Caki2 (cell line): ENCODE data around the gene DOCK11. TPM values are rescaled to one million over a fixed set of nuclear protein-coding genes. Genes with fewer than 3 reads are reported as not detected.

Experiments
- DNase-seq: peaks from one replicate; pipeline ENCODE4 v3.0.0-alpha.2; 2015; ENCODE audit warnings: low read depth
- in situ Hi-C: cut with HindIII; loops from 2 replicates; pipeline ENCODE4 v1.10.0; 2016; ENCODE audit warnings: low sequenced_read_pairs, low pct_unique_long_range_greater_than_20kb, mixed read lengths
- total RNA-seq: library from RNA; depleted of rRNA; stranded (reverse); fragments of >200 nt; shearing (Covaris generic); gene quantifications from 2 replicates; pipeline ENCODE4 v1.2.3, GENCODE V29; 2014; ENCODE audit warnings: low replicate concordance

The DOCK11 gene
- total RNA-seq, 1 experiment from 2014 or later: 5.5 TPM

- in situ Hi-C loops: no loop called here
- DNase-seq: no peak
These were observed 26.8 kb downstream of the DOCK11 start for GRCh38 chrX:118522230-118522926.

DNA sequence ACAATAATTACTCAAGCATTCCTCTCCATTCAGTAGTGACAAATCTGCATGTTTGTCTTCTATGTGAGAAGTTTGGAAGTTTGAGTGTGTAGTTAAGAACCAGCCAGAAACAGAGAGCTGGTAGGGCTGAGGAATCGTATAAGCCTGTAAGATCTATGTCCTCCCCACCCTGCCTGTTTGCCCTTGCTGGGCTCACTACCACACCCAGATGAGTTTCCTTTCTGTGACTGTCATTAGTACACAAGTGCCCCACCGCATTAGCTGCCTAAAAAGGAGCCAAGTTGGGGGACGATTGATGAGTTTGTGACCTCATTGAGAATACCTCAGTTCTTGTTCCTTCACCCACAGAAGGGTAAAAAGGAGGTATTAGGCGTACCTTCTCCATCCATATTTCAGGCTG is 28.3 kb downstream of the DOCK11 start:
- no peak for DNase-seq

GRCh38 chrX:118524344-118524743 is 28.7 kb downstream of the DOCK11 start:
- in situ Hi-C loops: no loop called here
- no peak for DNase-seq

More for the DNA sequence above, 28.3 kb downstream of the DOCK11 start:
- in situ Hi-C loops: no loop called here

DNA sequence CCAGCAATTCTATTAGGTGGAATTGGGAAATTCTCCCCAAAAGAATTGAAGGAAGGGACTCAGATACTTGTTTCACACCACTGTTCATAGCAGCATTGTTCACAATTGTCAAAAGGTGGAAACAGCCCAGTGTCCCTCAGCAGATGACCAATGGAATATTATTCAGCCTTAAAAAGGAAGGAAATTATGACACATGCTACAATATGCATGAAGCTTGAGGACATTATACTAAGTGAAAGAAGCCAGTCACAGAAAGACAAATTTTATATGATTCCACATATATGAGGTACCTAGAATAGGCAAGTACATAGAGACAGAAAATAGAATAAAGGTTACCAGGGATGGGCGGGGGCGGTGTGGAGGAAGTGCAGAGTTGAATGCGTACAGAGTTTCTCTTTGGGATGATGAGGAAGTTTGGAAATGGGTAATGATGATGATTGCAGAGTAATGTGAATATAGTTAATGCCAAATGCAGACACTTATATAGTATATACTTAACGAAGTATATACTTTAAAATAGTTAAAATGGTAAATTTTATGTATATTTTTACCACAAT is 29.6 kb downstream of the DOCK11 start:
- in situ Hi-C loops: no loop called here
- DNase-seq: no peak

DNA sequence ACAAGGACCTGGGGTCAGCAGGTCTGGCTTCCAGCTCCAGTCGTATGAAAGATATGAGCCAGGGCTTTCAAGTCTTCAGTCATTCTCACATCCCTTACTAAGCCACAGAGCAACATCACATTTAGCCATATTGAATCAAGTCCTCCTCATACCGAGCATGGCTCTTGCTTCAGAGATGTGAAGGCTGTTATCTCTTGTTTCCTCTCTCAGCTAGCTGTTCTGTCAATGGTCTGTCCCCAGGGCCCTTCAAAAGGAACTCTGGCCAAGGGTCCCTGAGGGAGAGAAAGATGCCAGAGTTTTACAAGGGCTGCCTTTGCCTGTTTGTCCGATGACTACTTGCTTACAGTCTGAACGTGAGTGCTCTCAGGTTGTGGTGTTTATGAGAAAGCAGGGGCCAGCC is 30.5 kb downstream of the DOCK11 start:
- in situ Hi-C loops: no loop called here
- no peak for DNase-seq

- in situ Hi-C loops: no loop called here
- no peak for DNase-seq
These were observed 32.6 kb downstream of the DOCK11 start for GRCh38 chrX:118528071-118528737.

DNA sequence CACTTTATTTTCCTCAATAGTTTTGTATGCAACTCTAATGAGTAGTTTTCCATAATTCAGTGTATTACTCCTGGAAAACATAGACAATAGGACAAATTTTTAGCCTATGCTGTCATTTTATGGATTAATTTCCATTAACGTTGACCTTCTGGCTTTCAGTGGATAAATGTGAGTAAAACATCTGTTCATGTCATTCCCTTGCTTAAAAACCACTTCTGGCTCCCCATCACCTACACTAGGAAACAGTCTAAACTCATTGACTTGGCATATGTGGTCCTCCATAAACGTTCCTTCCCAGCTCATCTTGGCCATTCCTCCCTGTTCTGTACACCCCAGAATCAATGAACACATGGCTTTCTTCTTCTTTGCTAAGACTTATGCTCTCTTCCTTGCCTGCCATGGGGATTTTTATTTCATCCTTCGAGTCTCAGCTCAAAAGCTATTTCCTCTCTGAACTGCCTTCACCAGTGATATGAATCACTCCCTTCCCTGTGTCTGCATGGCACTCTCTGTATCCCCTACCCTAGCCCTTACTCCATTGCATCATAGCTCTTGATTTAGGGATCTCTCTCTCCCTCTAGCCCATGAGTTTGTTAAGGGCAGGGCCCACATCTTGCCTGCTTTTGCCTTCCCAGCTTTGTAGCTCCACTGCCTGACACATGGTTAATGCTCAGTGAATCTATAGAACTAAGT is 34.8 kb downstream of the DOCK11 start:
- in situ Hi-C loops: no loop called here
- no peak for DNase-seq

- in situ Hi-C loops: no loop called here
- no peak for DNase-seq
These were observed 39.3 kb downstream of the DOCK11 start for GRCh38 chrX:118534716-118535493.

DNA sequence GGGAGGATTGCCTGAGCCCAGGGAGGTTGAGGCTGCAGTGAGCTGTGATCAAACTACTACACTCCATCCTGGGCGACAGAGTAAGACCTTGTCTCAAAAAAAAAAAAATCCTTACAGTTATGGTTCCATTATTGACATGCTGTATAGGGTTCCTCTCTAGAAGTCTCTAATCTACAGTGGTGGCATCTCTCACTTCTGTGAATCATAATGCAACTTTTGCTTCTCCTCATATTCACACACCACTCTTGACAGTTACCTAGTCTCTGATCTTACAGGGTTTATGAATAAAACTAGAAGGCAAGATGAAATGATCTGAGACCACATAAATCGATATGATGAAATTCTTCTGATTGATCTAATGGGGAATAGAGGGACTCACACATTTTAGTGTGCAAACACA is 40.6 kb downstream of the DOCK11 start:
- in situ Hi-C loops: no loop called here
- no peak for DNase-seq

DNA sequence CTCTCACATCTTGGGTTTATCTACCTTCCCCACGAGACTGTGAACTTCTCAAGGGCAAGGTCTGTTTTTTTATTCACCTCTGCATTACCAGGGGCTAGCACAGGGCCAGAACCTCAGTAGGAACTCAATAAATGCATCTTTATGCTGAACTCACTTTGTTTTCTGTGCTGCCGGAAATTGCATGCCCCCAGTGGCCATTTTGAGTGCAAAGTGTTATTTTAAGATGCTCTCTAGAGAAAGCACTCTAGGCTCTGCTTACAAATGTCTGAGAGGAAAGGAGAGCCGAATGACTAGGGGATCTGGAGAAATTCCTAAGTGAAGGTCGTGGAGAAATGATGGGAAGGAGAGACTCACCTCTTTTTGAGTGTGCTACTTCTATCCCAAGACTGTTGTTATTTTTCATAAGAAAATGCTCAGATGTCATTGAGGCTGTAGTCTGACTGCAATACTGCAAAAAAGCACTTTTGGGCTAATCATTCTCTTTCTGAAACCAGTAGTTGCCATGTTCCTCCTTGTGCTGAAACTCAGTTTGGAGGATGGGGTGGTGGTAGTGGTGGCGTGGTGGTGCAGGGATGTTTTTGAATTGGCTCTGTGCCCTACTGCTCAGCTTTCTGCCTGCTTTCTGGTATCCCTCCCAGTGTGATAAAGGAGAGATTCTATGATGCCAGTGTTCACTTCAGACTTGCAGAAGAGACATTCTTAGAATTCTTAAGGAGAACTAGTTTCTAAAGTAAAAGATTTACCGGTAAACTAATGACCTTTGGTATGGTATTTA is 41.3 kb downstream of the DOCK11 start:
- DNase-seq: peak; percentile 53
- in situ Hi-C loops: no loop called here

DNA sequence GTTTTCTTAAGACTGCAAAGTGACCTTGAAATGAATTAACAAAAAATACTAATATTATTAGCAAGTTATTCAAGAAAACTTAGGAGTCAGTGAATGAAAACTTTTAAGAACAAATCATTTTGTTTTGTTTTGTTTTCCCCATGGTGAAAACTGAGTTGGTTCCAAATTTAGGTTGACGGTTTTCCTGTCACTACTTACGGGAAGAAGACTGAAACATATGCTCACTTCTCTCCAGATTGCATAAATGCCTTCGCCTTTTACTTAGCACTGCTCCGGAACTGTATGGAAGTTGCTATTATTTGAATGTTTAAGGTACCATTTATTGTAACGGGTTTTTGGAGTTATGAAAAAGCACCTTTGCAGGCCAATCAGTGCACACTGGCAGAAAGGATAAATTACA is 42.8 kb downstream of the DOCK11 start:
- in situ Hi-C loops: no loop called here
- DNase-seq: no peak

DNA sequence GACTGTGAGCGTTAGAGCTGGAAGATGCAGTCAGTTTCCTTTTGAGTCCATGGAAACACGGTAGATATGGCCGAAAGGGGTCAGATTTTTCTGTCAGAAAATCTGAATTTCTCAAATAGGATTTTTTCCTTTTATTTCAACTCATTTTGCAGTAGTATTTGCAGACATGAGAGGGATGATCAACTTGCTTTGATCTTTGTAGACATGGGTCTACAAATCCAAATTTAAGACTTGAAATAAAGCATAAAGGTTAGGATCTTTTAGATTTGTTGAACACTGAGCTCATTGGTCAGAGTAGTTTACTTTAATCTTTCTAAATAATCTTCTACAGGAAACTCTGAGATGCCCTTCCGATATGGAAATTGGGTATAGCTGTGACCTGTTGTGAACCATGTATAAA is 44.7 kb downstream of the DOCK11 start:
- no peak for DNase-seq
- in situ Hi-C loops: no loop called here

GRCh38 chrX:118541482-118541881 is 45.9 kb downstream of the DOCK11 start:
- in situ Hi-C loops: no loop called here
- DNase-seq: no peak

DNA sequence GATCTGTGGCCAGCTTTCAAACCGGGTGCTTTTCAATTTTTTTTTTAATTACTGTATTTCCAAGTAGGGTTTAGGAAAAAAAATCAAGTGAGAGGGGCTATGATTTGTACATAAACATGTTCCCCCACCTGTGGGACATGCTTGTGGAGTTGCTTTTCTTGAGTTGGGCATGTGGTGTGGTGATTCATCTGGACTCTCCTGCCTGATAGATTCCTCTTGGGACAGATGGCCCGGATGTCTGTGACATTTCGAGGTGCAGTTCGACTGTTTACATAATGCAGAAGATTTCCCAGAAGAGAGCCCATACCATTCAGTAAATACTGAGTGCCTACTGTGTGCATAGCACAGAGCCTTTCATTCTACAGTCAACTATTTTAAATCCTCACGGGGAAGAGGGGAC is 49.9 kb downstream of the DOCK11 start:
- in situ Hi-C loops: no loop called here
- DNase-seq: no peak

GRCh38 chrX:118548841-118549240 is 53.2 kb downstream of the DOCK11 start:
- DNase-seq: no peak
- in situ Hi-C loops: no loop called here

DNA sequence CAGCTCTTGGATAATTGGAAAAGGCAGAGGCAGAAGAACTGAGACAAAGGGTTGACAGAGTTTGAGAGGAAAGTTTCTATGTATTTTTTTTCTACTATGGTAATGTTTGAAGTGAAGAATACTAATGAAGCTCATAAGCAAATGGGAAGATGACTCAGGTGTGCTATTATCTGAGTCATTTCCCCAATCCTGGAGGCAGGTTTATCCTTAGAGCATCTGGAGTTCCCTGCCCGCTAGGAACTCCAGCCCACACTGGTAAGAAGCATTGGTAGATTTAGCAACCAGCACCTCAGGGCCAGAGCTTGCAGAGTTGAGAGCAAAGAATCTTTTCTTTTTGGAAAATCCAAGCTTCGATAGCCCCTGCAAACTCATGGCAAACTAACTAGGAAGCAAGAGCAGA is 55.2 kb downstream of the DOCK11 start:
- no peak for DNase-seq

GRCh38 chrX:118551426-118551825 is 55.8 kb downstream of the DOCK11 start:
- in situ Hi-C loops: no loop called here
- DNase-seq: no peak

More for the DNA sequence above, 55.2 kb downstream of the DOCK11 start:
- in situ Hi-C loops: no loop called here
